ENCODE data around the gene PTAFR.

Gene PTAFR

DNA sequence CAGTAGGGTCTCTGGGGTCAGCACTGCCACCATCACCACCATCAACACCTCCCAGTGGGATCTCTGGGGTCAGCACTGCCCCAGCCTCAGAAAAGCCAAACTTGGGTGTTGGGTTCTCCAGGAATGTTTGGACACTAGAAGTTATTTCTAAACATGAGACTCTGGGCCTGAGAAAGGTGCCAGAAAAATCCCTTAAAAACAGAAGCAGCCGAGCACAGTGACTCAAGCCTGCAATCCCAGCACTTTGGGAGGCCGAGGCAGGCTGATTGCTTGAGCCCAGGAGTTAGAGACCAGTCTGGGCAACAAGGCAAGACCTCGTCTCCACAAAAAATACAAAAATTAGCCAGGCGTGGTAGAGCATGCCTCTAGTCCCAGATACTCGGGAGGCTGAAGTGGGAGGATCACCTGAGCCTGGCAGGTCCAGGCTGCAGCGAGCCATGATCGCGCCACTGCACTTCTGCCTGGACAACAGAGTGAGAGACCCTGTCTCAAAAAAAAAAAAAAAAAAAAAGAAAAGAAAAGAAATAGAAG lies 470 bp downstream of the PTAFR start:
- no peak for DNase-seq

GRCh38 chr1:28173980-28174297 lies 2.6 kb downstream of the PTAFR start:
- no peak for DNase-seq

DNA sequence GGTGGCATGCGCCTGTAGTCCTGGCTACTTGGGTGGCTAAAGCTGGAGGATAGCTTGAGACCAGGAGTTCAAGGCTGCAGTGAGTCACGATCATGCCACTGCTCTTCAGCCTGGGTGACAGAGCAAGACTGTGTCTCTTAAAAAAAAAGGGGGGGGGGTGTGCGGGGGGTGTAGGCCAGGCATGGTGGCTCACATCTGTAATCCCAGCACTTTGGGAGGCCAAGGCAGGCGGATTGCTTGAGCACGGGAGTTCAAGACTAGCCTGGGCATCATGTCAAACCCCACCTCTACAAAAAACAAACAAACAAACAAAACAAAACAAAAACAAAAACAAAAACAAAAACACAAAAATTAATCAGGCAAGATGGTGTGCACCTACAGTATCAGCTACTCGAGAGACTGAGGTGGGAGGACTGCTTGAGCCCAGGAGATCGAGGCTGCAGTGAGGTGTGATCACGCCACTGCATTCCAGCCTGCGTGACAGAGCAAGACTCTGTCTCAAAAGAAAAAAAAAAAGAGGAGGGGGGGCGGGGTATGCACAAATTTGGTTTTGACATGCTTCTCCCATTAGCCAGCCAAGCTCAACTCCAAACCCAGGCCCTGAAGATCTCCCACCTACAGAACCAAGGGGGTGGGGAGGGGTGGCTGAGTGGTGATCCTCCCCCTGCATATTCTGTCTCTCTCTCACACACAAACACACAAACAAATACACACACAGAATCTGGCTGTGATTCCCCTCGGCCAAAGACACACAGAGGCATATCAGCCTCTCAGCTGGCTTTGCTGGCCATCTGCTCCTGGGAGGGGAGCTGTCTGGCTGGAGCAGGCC lies 3.1 kb downstream of the PTAFR start:
- DNase-seq, result no peak

- no peak for DNase-seq
Measured at GRCh38 chr1:28172713-28173150, 3.8 kb downstream of the PTAFR start.

GRCh38 chr1:28171246-28171645 lies 5.2 kb downstream of the PTAFR start:
- no peak for DNase-seq

DNA sequence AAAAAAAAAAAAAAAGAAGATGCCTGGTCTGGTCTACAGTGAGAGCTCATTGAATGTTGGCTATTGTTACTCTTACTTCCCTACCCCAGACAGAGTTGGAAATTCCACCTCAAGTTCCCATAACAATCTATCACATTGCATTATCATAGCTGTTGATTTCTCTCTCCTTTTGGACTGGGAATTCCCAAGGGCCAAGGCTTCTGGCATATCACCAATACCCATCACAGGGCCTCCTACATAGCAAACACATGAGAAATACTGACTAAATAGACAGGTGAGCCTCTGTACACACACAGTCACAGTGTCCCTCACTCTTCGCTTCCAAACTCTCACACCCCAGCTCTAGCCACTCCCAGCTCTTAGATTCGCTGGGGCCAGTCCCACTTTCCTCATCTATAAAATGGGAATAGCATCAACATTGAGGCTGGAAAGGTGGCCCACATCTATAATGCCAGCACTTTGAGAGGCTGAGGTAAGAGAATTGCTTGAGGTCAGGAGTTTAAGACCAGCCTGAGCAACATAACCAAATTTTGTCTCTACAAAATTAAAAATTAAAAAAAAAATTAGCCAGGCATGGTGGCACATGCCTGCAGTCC lies 6.4 kb downstream of the PTAFR start:
- DNase-seq, result peak; percentile 36

GRCh38 chr1:28163496-28164161 lies 12.9 kb downstream of the PTAFR start:
- DNase-seq, result no peak

DNA sequence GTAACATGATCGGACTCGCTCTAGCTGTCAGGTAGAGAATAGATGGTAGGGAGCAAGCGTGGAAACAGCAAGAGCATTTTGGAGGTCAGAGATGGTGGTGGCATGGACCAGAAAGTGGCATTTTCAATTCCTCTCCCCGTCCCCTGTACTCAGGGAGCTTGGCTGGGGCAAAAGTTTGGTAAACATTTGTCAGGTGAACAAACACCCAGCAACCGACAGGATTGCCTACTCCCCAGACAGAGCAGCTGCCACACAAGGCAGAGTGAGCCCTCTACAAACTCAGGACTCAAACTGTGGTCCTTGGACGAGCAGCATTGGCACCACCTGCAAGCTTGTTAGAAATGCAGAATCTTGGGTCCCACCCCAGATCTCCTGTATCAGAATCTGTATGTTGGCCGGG lies 14.3 kb downstream of the PTAFR start:
- no peak for DNase-seq

DNA sequence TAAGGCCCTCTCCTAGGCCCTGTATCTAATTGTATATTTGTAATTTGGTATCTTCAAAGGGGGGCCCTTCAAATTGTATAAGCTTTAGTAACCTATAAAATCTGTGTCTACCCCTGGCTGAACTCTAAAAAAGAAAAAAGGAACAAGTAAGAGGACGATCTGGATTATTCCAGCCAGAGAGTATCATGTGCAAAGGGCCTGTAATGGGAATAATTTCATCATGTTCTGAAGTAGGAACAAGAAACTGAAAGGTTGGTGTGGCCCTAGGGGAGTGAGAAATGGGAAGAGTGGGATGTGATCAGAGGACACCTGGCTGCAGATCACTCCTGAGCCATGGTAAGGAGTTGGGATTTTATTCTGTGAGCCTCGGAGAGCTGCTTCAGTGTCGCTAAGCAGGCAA lies 14.7 kb downstream of the PTAFR start:
- no peak for DNase-seq

DNA sequence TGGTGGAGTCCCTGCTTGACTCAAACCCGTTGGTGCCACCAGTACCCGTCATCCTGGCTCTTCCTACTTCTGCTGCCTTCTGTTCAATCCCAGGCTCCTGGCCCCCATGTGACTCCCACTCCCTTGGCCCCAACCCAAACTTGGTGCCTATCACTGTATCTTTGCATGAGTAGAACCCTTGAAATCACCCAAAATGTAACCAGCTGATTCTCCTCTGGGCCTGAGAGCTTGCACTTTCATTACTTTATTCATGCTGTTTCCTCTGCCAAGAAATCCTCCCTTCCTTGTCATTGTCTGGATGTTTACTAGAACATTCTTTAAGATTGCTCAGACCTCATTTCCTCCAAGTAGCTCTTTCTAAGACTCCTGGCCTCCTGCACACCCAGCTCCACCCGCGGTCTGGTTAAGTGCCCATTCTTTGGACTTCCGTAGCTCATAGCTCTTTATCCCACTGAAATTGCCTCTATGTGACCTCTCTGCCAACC lies 15.7 kb downstream of the PTAFR start:
- no peak for DNase-seq

DNA sequence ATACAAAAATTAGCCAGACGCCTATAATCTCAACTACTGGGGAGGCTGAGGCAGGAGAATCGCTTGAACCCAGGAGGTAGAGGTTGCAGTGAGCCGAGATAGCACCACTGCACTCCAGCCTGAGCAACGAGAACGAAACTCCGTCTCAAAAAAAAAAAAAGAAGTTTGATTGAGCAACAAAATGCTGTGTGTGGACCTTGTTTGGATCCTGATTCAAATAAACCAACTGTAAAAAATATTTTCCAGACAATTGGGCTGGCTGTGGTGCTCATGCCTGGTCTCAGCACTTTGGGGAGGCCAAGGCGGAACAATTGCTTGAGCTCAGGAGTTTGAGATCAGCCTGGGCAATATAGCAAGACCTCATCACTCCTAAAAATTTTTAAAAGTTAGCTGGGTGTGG lies 16.8 kb downstream of the PTAFR start:
- no peak for DNase-seq

DNA sequence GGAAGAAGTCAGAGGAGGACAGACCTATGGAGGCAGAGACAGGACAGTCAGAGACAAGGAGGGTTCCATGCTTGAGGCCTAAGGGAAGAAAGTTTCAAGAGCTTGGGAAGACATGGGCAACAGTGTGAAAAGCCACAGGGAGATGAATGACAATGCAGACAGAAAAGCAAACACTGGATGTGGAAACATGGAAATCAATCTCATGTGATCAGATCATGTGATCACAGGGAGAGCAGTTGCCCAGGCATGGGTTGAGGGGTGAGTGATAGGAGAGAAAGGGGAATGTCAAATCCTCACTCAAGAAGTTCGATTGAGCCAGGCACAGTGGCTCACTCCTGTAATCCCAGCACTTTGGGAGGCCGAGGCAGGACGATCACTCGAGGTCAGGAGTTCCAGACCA lies 17.2 kb downstream of the PTAFR start:
- DNase-seq, result no peak

DNA sequence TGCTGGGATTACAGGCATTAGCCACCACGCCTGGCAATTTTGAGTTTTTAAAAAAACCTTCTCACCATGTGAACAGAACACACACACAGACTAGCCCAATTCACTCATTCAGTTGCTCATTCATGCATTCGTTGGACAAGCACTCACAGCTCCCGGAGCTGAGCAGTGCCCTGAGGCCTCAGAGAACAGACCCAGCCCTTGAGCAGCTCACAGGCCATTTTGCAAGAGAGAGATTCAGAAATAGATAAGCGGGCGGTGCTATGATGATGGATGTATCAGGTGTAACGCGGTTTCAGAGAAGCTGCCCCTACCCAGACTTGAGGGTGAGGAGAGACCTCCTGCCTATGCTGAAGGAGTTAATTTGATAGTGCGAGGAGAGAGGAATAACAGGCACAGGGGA lies 18.6 kb downstream of the PTAFR start:
- no peak for DNase-seq

DNA sequence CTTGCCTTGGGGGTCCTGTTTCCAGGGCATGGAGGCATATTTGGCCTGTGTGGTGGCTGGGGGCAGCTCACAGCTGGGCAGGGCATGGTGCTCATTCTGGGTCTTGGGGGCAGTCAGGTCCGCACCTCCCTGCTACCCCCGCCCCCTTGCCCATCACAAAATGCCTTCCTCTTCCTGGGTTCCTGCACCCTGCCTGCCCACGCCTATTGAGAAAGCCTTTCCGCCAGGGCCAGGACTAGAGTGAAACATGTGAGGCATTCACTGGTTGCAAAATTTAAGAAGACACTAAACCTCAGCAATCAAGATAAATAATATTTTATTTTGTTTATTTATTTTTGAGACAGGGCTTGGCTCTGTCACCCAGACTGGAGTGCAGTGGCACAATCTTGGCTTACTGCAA lies 19.7 kb downstream of the PTAFR start:
- DNase-seq, result no peak

DNA sequence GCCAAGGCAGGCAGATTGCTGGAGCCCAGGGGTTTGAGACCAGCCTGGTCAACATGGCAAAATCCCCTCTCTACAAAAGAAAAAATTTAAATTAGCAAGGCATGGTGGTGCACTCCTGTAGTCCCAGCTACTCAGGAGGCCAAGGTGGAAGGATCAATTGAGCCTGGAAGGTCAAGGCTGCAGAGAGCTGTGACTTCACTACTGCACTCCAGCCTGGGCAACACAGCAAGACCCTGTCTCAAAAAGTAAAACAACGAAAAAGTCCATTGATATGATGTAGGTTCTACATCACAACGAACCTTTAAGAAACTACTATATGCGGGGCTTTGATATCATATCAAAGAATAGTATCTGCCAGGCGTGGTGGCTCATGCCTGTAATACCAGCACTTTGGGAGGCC lies 20.9 kb downstream of the PTAFR start:
- no peak for DNase-seq

DNA sequence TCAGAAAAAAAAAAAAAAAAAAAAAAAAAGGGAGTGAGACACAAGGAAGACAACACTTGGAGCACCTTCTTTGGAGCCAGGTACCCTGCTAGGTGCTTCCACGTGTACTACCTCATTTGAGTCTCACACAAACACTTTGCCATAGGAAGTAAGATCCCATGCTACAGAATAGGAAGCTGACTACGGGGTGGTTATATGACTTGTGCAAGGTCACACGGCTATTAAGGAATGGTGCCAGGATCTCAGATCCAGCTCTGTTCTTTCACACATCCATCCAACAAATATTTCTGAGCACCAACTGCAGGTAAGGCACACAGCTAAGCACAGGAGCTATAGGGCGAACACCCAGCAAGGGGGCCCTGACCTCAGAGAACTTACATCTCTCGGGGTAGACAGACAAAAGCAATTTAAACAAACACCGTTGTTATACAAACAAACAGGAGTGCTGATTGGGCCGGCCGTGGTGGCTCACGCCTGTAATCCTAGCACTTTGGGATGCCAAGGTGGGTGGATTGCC lies 22.4 kb downstream of the PTAFR start:
- DNase-seq, result no peak

- DNase-seq, result no peak
Measured at GRCh38 chr1:28150125-28150780, 26.2 kb downstream of the PTAFR start.

GRCh38 chr1:28148880-28149195 lies 27.7 kb downstream of the PTAFR start:
- no peak for DNase-seq

DNA sequence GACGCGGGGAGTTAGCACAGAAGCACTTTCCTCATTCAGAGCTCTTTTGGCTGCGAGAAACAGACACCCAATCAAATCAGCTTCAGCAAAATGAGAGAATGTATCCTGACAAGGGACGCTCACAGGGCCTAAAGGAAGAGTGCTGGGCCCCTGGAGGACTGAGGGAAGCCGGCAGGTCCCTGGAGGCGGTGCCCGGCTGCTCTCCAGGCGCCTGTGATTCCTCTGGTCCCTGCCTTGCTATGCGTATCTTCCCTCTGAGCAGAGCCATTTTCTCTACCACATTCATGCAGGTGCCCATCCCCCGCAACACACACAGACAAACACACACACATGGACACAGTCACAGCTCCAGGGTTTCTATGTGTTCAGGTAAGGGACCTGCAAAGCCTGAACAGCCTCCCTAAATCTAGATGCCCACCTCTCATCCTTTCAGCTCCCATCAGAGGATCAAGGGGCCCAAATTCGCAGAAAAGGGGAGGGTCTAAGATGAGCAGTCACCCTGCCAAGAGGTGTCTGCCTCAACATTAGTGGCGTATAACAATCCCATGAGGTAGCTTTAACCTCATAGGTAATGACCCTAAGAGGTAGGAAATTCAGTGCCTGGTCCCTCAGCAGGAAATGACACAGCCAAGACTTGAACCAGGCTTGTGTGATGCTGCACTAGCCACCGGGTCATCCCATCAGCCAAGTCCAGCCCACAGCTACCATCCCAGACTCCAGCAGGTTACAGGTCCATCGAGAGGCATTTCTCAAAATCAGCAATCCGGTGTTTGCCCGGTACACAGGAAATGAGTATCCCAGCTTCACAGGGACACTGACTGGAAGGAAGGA lies 29.0 kb downstream of the PTAFR start:
- no peak for DNase-seq

DNA sequence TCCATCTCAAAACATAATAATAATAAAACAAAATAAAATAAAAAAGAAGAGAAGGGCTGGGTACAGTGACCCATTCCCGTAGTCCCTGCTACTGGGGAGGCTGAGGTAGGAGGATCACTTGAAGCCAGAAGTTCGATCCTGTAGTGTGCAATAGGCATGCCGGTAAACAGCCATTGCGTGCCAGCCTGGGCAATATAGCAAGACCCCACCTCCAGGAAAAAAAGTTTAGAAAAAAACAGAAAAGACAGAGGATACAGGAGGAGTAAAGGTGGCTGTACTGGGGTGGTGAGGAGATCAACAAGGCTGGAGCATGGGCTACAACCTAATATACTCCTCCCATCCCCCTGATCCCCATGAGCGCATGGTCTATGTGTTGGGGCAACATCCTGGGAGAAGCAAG lies 30.8 kb downstream of the PTAFR start:
- no peak for DNase-seq

- no peak for DNase-seq
Measured at GRCh38 chr1:28144203-28145135, 32.0 kb downstream of the PTAFR start.

All from DMS153 (cell line).